ENCODE measurements around the gene BORCS5.
A peak's percentile ranks its signal among the peaks of the same experiment; 100 is the strongest.
"Not testable (repeated sequence)": the region's sequence is repeated elsewhere in the genome, so short reads cannot be mapped to it uniquely, and the experiment has no call there.

BORCS5 gene

GRCh38 chr12:12486661-12487240 lies 129.9 kb downstream of the BORCS5 start:
- Mint-ChIP-seq H3K36me3 (peaks cover 17% of the 10 kb centered on the region), H3K9me3 (peaks cover 3% of the 10 kb centered on the region), H3K4me1 (peaks cover 41% of the 10 kb centered on the region), H3K4me3 (peak overlapping the region; percentile 22), H3K27ac (peak overlapping the region; percentile 42), H3K27me3 (no peaks in the 10 kb centered on the region)
- ATAC-seq, result peak; percentile 90

GRCh38 chr12:12487490-12487889 lies 130.6 kb downstream of the BORCS5 start:
- Mint-ChIP-seq H3K27ac (peak overlapping the region; percentile 42), H3K4me3 (no peak overlapping the region)
- no peak for ATAC-seq

GRCh38 chr12:12488296-12488695 lies 131.4 kb downstream of the BORCS5 start:
- no peak for ATAC-seq
- H3K27me3 Mint-ChIP-seq, result no peaks in the 10 kb centered on the region
- peaks cover 3% of the 10 kb centered on the region for H3K9me3 Mint-ChIP-seq
- H3K4me1 Mint-ChIP-seq, result peaks cover 26% of the 10 kb centered on the region
- no peak overlapping the region for H3K4me3 Mint-ChIP-seq
- H3K27ac Mint-ChIP-seq, result peak overlapping the region; percentile 42
- H3K36me3 Mint-ChIP-seq, result peaks cover 10% of the 10 kb centered on the region

More at GRCh38 chr12:12487490-12487889, 130.6 kb downstream of the BORCS5 start:
- H3K27me3 Mint-ChIP-seq, result no peaks in the 10 kb centered on the region
- peaks cover 10% of the 10 kb centered on the region for H3K36me3 Mint-ChIP-seq
- peaks cover 3% of the 10 kb centered on the region for H3K9me3 Mint-ChIP-seq
- H3K4me1 Mint-ChIP-seq, result peaks cover 34% of the 10 kb centered on the region

- ATAC-seq, result no peak
- Mint-ChIP-seq H3K4me1 (peaks cover 19% of the 10 kb centered on the region), H3K9me3 (peaks cover 3% of the 10 kb centered on the region), H3K27me3 (no peaks in the 10 kb centered on the region), H3K27ac (no peak overlapping the region), H3K4me3 (no peak overlapping the region), H3K36me3 (peaks cover 10% of the 10 kb centered on the region)
Measured at GRCh38 chr12:12488823-12489550, 132.1 kb downstream of the BORCS5 start.

GRCh38 chr12:12491606-12492005 lies 134.7 kb downstream of the BORCS5 start:
- Mint-ChIP-seq H3K36me3 (peaks cover 10% of the 10 kb centered on the region), H3K4me3 (no peak overlapping the region), H3K27me3 (no peaks in the 10 kb centered on the region), H3K4me1 (peaks cover 14% of the 10 kb centered on the region), H3K27ac (no peak overlapping the region), H3K9me3 (peaks cover 3% of the 10 kb centered on the region)
- no peak for ATAC-seq

DNA sequence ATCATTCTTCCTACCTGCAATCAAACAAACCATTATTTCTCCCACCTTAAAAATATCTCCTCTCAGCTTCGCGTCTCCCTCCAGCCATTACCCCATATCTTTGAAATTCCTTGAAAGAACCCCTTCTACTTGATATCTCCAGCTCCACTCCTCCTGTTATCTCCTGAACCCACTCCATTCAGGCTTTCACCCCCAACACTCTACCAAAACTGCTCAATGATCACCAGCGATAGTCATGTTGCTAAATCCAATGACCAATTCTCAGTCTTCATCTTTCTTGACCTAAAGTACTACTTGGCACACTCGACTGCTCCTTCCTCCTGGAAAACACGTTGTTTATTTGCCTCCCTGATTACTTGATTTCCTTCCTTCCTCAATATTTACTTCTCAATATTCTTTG lies 135.7 kb downstream of the BORCS5 start:
- no peak overlapping the region for H3K4me3 Mint-ChIP-seq
- H3K27ac Mint-ChIP-seq, result no peak overlapping the region
- ATAC-seq, result no peak
- H3K36me3 Mint-ChIP-seq, result peaks cover 8% of the 10 kb centered on the region
- peaks cover 3% of the 10 kb centered on the region for H3K9me3 Mint-ChIP-seq
- H3K4me1 Mint-ChIP-seq, result peaks cover 6% of the 10 kb centered on the region
- H3K27me3 Mint-ChIP-seq, result no peaks in the 10 kb centered on the region

- Mint-ChIP-seq H3K27ac (no peak overlapping the region), H3K4me3 (no peak overlapping the region), H3K36me3 (no peaks in the 10 kb centered on the region), H3K9me3 (no peaks in the 10 kb centered on the region), H3K4me1 (no peaks in the 10 kb centered on the region), H3K27me3 (no peaks in the 10 kb centered on the region)
- ATAC-seq, result no peak
Measured at GRCh38 chr12:12495536-12495935, 138.7 kb downstream of the BORCS5 start.

DNA sequence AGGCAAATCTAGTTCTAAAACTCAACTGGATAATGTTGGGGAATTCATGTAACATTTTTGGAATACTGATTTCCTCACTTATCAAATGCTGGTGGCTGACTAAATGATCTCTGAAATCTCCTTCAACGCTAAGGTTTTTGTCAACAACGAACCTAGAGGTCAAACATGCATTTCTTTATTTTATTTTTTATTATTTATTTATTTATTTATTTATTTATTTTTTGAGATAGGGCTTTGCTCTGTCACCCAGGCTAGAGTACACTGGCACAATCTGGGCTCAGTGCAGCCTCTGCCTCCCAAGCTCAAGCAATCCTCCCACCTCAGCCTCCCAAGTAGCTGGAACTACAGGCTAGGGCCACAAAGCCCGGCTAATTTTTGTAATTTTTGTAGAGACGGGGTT lies 141.3 kb downstream of the BORCS5 start:
- Mint-ChIP-seq H3K4me3 (no peak overlapping the region), H3K27me3 (no peaks in the 10 kb centered on the region), H3K36me3 (no peaks in the 10 kb centered on the region), H3K27ac (no peak overlapping the region), H3K9me3 (no peaks in the 10 kb centered on the region), H3K4me1 (peaks cover 7% of the 10 kb centered on the region)
- ATAC-seq, result no peak

- no peak for ATAC-seq
- Mint-ChIP-seq H3K36me3 (no peaks in the 10 kb centered on the region), H3K27me3 (no peaks in the 10 kb centered on the region), H3K4me1 (peaks cover 20% of the 10 kb centered on the region), H3K9me3 (no peaks in the 10 kb centered on the region), H3K27ac (no peak overlapping the region), H3K4me3 (no peak overlapping the region)
Measured at GRCh38 chr12:12499909-12500604, 143.2 kb downstream of the BORCS5 start.

DNA sequence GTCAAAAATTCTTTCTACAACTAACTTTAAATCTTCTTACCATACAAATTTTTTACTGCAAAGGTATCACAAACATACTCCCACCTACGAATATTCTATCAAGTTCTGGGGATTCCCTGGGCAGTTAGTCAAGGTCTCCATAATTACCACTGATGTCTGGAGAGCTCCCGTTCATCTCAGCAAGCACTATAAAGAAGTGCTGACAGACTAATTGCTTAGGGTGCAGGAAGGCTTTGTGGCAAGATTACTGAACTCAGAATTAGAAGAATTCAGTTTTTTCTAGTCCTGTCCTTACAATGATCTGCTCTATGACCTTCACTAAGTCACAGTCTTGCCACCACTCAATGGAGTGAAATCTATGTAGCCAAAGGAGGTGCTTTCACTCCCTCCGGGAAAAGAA lies 144.2 kb downstream of the BORCS5 start:
- no peak overlapping the region for H3K4me3 Mint-ChIP-seq
- no peaks in the 10 kb centered on the region for H3K27me3 Mint-ChIP-seq
- no peaks in the 10 kb centered on the region for H3K36me3 Mint-ChIP-seq
- no peaks in the 10 kb centered on the region for H3K9me3 Mint-ChIP-seq
- no peak overlapping the region for H3K27ac Mint-ChIP-seq
- ATAC-seq, result no peak
- peaks cover 31% of the 10 kb centered on the region for H3K4me1 Mint-ChIP-seq

- not testable (repeated sequence) for H3K9me3 Mint-ChIP-seq, H3K4me3 Mint-ChIP-seq, ATAC-seq, H3K27me3 Mint-ChIP-seq, H3K36me3 Mint-ChIP-seq, H3K27ac Mint-ChIP-seq
- H3K4me1 Mint-ChIP-seq, result peaks cover 38% of the 10 kb centered on the region
Measured at GRCh38 chr12:12502130-12502814, 145.4 kb downstream of the BORCS5 start.

- H3K27ac Mint-ChIP-seq, result no peak overlapping the region
- peaks cover 38% of the 10 kb centered on the region for H3K4me1 Mint-ChIP-seq
- ATAC-seq, result no peak
- no peaks in the 10 kb centered on the region for H3K36me3 Mint-ChIP-seq
- no peaks in the 10 kb centered on the region for H3K9me3 Mint-ChIP-seq
- H3K27me3 Mint-ChIP-seq, result no peaks in the 10 kb centered on the region
- H3K4me3 Mint-ChIP-seq, result no peak overlapping the region
Measured at GRCh38 chr12:12502815-12503151, 145.9 kb downstream of the BORCS5 start.

DNA sequence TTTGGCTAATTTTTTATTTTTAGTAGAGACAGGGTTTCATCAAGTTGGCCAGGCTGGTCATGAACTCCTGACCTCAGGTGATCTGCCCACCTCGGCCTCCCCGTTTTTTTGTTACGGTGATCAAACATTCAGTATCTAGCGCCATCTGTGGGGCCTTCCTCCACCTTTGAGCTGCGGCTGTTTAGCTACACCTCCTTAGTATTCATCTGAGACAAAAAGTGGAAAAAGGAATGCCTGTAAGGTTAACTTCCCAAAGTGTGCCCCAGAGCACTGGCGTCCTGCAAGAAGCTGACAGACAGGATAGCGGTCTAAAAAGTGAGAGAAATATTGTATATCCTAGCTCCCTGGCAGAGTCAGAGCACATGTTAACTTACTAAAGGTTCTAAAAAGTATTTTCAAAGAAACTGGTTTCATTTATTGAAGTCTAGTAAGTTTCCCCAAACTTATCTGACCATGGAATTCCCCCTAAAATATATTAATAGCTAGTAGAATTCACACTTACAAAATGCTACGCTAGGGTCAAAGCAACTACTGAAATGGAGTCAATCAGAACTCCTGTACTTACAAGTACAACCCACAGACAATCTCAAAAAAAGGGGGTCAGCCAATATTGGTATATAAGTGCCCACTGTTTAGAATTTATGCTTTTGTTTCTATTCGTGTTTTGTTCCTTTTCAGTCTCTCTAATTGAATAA lies 146.7 kb downstream of the BORCS5 start:
- Mint-ChIP-seq H3K27me3 (no peaks in the 10 kb centered on the region), H3K9me3 (no peaks in the 10 kb centered on the region), H3K4me3 (no peak overlapping the region), H3K4me1 (peaks cover 38% of the 10 kb centered on the region), H3K27ac (peak overlapping the region; percentile 32), H3K36me3 (no peaks in the 10 kb centered on the region)
- ATAC-seq, result no peak

DNA sequence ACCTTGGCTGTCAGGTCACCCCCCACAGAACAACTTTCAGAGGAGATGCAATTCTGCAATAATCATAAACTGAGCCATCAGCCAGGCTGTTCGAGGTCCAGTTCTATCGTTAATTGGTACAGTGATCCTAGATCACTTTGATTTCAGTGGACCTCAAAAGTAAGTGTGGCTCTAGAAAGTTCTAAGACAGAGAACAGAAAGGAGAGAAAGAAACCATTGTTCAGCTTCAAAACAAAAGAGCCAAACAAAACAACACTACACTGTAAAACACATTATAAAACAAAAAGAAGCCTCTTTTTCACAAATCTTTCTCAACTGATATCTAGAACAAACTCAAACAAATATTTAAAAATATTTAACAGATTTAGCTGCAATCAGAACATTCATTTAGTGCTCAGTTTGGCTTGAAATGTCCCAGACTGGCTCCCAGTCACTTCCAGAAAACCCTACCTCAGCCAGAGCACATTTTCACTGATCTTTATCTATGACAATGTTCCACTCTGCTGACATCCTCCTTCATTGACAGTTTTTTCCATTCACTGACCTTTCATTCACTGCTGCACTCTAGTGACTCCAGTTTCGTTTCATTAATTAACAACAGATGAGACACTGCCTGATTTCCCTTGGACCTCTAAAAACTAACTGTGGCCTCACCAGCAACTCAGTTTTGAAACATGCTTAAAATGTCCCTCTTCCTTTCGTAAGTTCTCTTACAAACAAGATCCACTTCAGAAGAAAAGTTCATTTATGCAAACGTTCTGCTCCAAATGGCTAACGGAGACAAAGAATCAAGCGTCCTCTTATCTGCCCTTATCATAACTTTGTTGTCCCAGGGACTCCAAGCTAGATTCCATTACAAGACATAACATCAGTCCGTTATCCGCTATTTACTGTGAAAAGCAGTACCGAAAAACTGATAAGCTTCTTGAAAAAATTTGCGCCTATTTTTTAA lies 148.9 kb downstream of the BORCS5 start:
- Mint-ChIP-seq H3K4me1 (peaks cover 38% of the 10 kb centered on the region), H3K27me3 (no peaks in the 10 kb centered on the region), H3K27ac (peak overlapping the region; percentile 84), H3K36me3 (no peaks in the 10 kb centered on the region), H3K9me3 (no peaks in the 10 kb centered on the region), H3K4me3 (peak overlapping the region; percentile 25)
- peak; percentile 95 for ATAC-seq
